OCI-LY7 (cell line): ENCODE results near the gene ELL2. TPM values are rescaled to one million over a fixed set of nuclear protein-coding genes. Genes with fewer than 3 reads are reported as not detected.

Experiments used
- BruUV-seq: library from RNA; stranded (reverse); fragments of 400-500 nt; replicated peaks from 2 replicates; lab custom pipeline; 2021; lab: Mats Ljungman, UMichigan
- CTCF ChIA-PET: fragments of 300-600 bp; sonication (Branson Sonifier 250); formaldehyde crosslinking; loops from one replicate; lab custom pipeline; 2022; ENCODE audit warnings: antibody characterized with exemption; ENCODE audit not compliant: unreplicated experiment; lab: Charles Lee
- POLR2A ChIA-PET: fragments of 300-600 bp; sonication (Branson Sonifier 250); formaldehyde crosslinking; loops from one replicate; lab custom pipeline; 2022; ENCODE audit warnings: antibody characterized with exemption; lab: Charles Lee
- DNase-seq: peaks from one replicate; pipeline ENCODE4 v3.0.0-alpha.2; 2015; ENCODE audit warnings: low spot score
- H2AFZ ChIP-seq: fragments of 200-600 bp; sonication (generic), shearing (Covaris generic); 2 replicates; pipeline ENCODE4 v1.6.1; 2014; ENCODE audit warnings: mild to moderate bottlenecking, antibody characterized with exemption, low read length, moderate library complexity
- H3K27ac ChIP-seq: fragments of 200-600 bp; sonication (generic); 2 replicates; pipeline ENCODE4 v1.5.1; 2014; ENCODE audit warnings: mixed run types, low read depth, mild to moderate bottlenecking, moderate library complexity, low read length, inconsistent platforms; ENCODE audit not compliant: poor library complexity, severe bottlenecking
- H3K36me3 ChIP-seq: fragments of 200-600 bp; sonication (generic); 2 replicates; pipeline ENCODE4 v1.6.1; 2014; ENCODE audit warnings: mild to moderate bottlenecking, antibody characterized with exemption, low read length, moderate library complexity, mixed read lengths; ENCODE audit not compliant: insufficient read depth
- H3K4me1 ChIP-seq: fragments of 200-600 bp; sonication (generic); 2 replicates; pipeline ENCODE4 v1.5.1; 2014; ENCODE audit warnings: mild to moderate bottlenecking, low read length; ENCODE audit not compliant: insufficient read depth, poor library complexity, severe bottlenecking
- H3K4me2 ChIP-seq: fragments of 200-600 bp; sonication (generic); 2 replicates; pipeline ENCODE4 v1.6.1; 2014; ENCODE audit warnings: mild to moderate bottlenecking, low read length
- H3K4me3 ChIP-seq: fragments of 200-600 bp; sonication (generic); 2 replicates; pipeline ENCODE4 v1.5.1; 2014; ENCODE audit warnings: mild to moderate bottlenecking, low read depth, low read length; ENCODE audit not compliant: poor library complexity, severe bottlenecking
- H3K79me2 ChIP-seq: fragments of 200-600 bp; sonication (generic); 2 replicates; pipeline ENCODE4 v1.6.1; 2016; ENCODE audit warnings: low read depth, mild to moderate bottlenecking, low read length, moderate library complexity, mixed read lengths; ENCODE audit not compliant: insufficient read depth
- H3K9me2 ChIP-seq: fragments of 200-600 bp; sonication (generic); 2 replicates; pipeline ENCODE4 v1.6.1; 2016; ENCODE audit warnings: mild to moderate bottlenecking, low read length, mixed read lengths; ENCODE audit not compliant: insufficient read depth
- H3K9me3 ChIP-seq: fragments of 200-600 bp; sonication (generic); 2 replicates; pipeline ENCODE4 v1.6.1; 2014; ENCODE audit warnings: mild to moderate bottlenecking, mixed run types, low read length, mixed read lengths
- H4K20me1 ChIP-seq: fragments of 200-600 bp; sonication (generic); 2 replicates; pipeline ENCODE4 v1.6.1; 2014; ENCODE audit warnings: mild to moderate bottlenecking, antibody characterized with exemption, low read length, moderate library complexity, mixed read lengths; ENCODE audit not compliant: insufficient read depth
- EZH2phosphoT487 ChIP-seq: fragments of 200-600 bp; sonication (generic); IDR thresholded peaks from 2 replicates; pipeline ENCODE4 v1.6.1; 2018; ENCODE audit warnings: low read depth, borderline replicate concordance, mild to moderate bottlenecking, mixed run types, antibody characterized with exemption, low read length, moderate library complexity, mixed read lengths
- intact Hi-C: fragments of 100-400 bp; cut with micrococcal nuclease; formaldehyde crosslinking; loops from one replicate; pipeline ENCODE4 v1.10.0; 2022; ENCODE audit not compliant: unreplicated experiment
- total RNA-seq, 2 experiments: library from RNA; depleted of rRNA in 1 of 2; stranded (reverse); fragments of >200 nt in 1 of 2; shearing (Covaris generic) in 1 of 2; gene quantifications; 2 replicates each; pipeline ENCODE4 v1.2.3, GENCODE V29; 2014 to 2022
- TF ChIP-seq, protein P1 (sequence below): fragments of 200-600 bp; sonication (generic); conservative IDR thresholded peaks from 2 replicates; pipeline ENCODE4 v1.5.1; 2014; ENCODE audit warnings: mild to moderate bottlenecking, antibody characterized with exemption, low read length, moderate library complexity, mixed read lengths

The ELL2 gene
- total RNA-seq, 2 experiments from 2014 or later, result 0.98 to 4.7 TPM

DNA sequence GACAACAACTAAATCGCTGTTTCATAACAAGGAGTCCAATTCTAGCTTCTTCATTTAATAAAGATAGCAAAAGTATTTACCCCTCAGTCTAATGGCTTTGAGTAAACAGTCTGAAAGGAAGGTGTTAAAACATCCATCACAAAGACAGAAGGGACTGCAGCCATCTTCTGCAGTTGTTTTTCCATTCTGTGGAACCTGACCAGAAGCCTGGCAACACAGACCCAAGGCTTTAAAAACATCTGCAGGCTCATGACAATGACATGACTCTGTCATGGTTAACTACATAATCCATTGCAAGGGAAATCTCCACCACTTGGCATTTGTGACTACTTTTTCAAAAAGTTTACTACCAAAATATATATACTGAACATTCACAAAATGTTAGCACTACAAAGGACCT is 51.9 kb downstream of the ELL2 start:
- POLR2A ChIA-PET, result interaction anchor here (0.6 kb wide), 2 partner anchors 22 to 39 kb away, joined by 3 read pairs; no protein-coding TSS in a partner anchor
- H3K79me2 ChIP-seq, result no peaks in the 10 kb centered on the region

DNA sequence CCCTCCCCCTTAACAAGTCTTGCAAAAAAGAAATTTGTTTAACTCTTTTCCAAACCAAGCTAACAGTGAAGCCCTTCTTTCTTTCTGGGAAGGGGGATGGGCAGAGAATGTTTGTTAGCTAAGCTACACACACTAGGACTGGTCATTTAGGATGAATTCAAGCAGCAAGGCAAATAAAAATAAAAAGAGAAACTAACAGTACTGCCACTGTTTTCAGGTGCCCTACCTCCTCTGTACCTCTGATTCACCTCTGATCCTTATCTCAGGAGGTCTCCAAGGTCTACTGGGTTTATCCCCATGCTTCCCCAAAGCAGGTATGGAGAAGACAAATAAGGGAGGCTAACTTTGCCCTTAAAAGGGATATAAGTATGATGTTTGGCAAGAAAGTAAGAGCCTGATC is 52.9 kb downstream of the ELL2 start:
- Histone ChIP-seq H3K9me2 (no peaks in the 10 kb centered on the region), H4K20me1 (no peaks in the 10 kb centered on the region), H3K4me2 (no peak overlapping the region), H3K4me1 (no peaks in the 10 kb centered on the region), H3K27ac (no peak overlapping the region), H2AFZ (no peak overlapping the region), H3K36me3 (no peaks in the 10 kb centered on the region), H3K4me3 (no peak overlapping the region), H3K9me3 (no peaks in the 10 kb centered on the region), H3K79me2 (no peaks in the 10 kb centered on the region)
- BruUV-seq, result no TSS peak
- ChIA-PET POLR2A (no interaction called here), CTCF (no interaction called here)
- no peak for TF ChIP-seq EZH2phosphoT487
- TF ChIP-seq, protein P1, sequence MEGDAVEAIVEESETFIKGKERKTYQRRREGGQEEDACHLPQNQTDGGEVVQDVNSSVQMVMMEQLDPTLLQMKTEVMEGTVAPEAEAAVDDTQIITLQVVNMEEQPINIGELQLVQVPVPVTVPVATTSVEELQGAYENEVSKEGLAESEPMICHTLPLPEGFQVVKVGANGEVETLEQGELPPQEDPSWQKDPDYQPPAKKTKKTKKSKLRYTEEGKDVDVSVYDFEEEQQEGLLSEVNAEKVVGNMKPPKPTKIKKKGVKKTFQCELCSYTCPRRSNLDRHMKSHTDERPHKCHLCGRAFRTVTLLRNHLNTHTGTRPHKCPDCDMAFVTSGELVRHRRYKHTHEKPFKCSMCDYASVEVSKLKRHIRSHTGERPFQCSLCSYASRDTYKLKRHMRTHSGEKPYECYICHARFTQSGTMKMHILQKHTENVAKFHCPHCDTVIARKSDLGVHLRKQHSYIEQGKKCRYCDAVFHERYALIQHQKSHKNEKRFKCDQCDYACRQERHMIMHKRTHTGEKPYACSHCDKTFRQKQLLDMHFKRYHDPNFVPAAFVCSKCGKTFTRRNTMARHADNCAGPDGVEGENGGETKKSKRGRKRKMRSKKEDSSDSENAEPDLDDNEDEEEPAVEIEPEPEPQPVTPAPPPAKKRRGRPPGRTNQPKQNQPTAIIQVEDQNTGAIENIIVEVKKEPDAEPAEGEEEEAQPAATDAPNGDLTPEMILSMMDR, result no peak
- no peak for DNase-seq
- intact Hi-C loops, result no loop called here

More for the DNA sequence above, 51.9 kb downstream of the ELL2 start:
- Histone ChIP-seq H3K9me3 (no peaks in the 10 kb centered on the region), H3K9me2 (no peaks in the 10 kb centered on the region), H3K4me2 (no peak overlapping the region), H2AFZ (no peak overlapping the region), H3K4me1 (no peaks in the 10 kb centered on the region), H3K4me3 (no peak overlapping the region), H3K36me3 (no peaks in the 10 kb centered on the region), H3K27ac (no peak overlapping the region), H4K20me1 (no peaks in the 10 kb centered on the region)
- intact Hi-C loops, result no loop called here
- TF ChIP-seq, protein P1, result no peak
- no peak for TF ChIP-seq EZH2phosphoT487
- CTCF ChIA-PET, result no interaction called here
- DNase-seq, result no peak
- no TSS peak for BruUV-seq

DNA sequence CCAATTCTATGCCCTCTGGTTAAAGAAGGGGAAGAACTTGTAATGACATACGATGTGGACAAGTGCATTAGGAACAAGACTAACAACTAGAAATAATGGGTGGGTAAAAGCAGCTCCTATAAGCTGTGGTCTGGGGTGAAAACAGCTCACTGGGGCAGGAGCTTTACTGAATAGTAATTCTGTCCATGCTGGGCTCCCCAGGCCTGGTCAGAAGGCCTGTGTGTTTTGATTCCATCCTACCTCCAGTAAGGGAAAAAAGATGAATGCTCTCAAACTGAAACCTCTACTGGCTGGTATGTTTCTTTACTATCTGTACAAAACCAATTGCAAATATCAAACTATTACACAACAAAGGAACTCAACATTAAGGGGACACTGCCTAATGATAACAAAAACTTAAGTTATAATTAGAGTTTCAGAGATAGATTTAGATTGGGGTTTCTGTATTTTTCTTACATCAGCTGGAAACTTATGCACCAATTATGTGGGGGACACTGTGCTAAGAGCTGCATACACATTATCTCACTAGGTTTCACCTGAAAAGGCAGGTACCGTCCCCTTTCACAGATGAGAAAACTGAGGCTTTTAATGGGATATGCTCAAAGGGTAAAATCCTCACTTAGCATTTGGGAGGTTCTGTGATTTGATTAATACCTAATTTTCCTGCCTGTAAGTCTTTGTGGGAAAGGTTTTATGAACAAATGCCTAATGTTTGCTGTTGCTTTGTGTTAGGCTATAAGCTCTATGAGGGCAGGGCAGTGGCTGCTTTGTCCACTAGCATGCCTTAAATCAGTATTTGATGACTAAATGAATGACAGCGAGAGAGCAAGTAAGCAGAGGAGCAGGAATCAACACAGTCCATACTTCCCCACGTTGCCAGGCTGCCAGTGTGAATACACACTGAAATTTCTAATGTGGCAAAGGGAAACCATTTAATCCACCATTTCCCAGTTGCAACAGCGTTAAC is 53.6 kb downstream of the ELL2 start:
- Histone ChIP-seq H3K4me1 (no peaks in the 10 kb centered on the region), H3K9me3 (no peaks in the 10 kb centered on the region), H3K9me2 (no peaks in the 10 kb centered on the region), H3K36me3 (no peaks in the 10 kb centered on the region), H3K79me2 (no peaks in the 10 kb centered on the region), H3K4me2 (no peak overlapping the region), H3K4me3 (no peak overlapping the region), H3K27ac (no peak overlapping the region), H2AFZ (no peak overlapping the region), H4K20me1 (no peaks in the 10 kb centered on the region)
- ChIA-PET POLR2A (interaction anchor here (0.9 kb wide), 1 partner anchor 28 kb away, joined by 3 read pairs; no protein-coding TSS in a partner anchor), CTCF (no interaction called here)
- TF ChIP-seq, protein P1, result no peak
- no peak for TF ChIP-seq EZH2phosphoT487
- no peak for DNase-seq
- intact Hi-C loops, result no loop called here
- no TSS peak for BruUV-seq
